ENCODE data around the gene EIF2S1.
"Not testable (repeated sequence)": the region's sequence is repeated elsewhere in the genome, so short reads cannot be mapped to it uniquely, and the experiment has no call there.

Gene EIF2S1

GRCh38 chr14:67359775-67360469 lies at the start of gene EIF2S1, which contains the start of gene ATP6V1D:
EIF2S1 (plus strand) TSS chr14:67360328; CDS start chr14:67364768, 4,440 bp downstream.
ATP6V1D (minus strand) TSS chr14:67359804; CDS start chr14:67359698, 106 bp downstream.
- peak; percentile 100 for DNase-seq (ENCODE audit: low read depth, low spot score)

GRCh38 chr14:67311868-67312267 lies 48.3 kb upstream of the EIF2S1 start:
- DNase-seq (ENCODE audit: low read depth, low spot score): no peak

- no peak for DNase-seq (ENCODE audit: low read depth, low spot score)
Observed at GRCh38 chr14:67313153-67313552, 47.0 kb upstream of the EIF2S1 start.

- DNase-seq (ENCODE audit: low read depth, low spot score): no peak
Observed at GRCh38 chr14:67317822-67318221, 42.3 kb upstream of the EIF2S1 start.

- no peak for DNase-seq (ENCODE audit: low read depth, low spot score)
Observed at GRCh38 chr14:67319142-67319541, 41.0 kb upstream of the EIF2S1 start.

- DNase-seq (ENCODE audit: low read depth, low spot score): not testable (repeated sequence)
Observed at GRCh38 chr14:67329666-67330065, 30.5 kb upstream of the EIF2S1 start.

- DNase-seq (ENCODE audit: low read depth, low spot score): no peak
Observed at GRCh38 chr14:67331368-67332125, 28.6 kb upstream of the EIF2S1 start.

- no peak for DNase-seq (ENCODE audit: low read depth, low spot score)
Observed at GRCh38 chr14:67332468-67332867, 27.7 kb upstream of the EIF2S1 start.

- DNase-seq (ENCODE audit: low read depth, low spot score): no peak
Observed at GRCh38 chr14:67335781-67336180, 24.3 kb upstream of the EIF2S1 start.

GRCh38 chr14:67341231-67341630 lies 18.9 kb upstream of the EIF2S1 start:
- not testable (repeated sequence) for DNase-seq (ENCODE audit: low read depth, low spot score)

- no peak for DNase-seq (ENCODE audit: low read depth, low spot score)
Observed at GRCh38 chr14:67343601-67344230, 16.4 kb upstream of the EIF2S1 start.

GRCh38 chr14:67345583-67345982 lies 14.5 kb upstream of the EIF2S1 start:
- no peak for DNase-seq (ENCODE audit: low read depth, low spot score)

GRCh38 chr14:67352055-67352454 lies 8.1 kb upstream of the EIF2S1 start:
- no peak for DNase-seq (ENCODE audit: low read depth, low spot score)

- no peak for DNase-seq (ENCODE audit: low read depth, low spot score)
Observed at GRCh38 chr14:67357186-67357968, 2.8 kb upstream of the EIF2S1 start.

GRCh38 chr14:67357969-67358354 lies 2.2 kb upstream of the EIF2S1 start:
- DNase-seq (ENCODE audit: low read depth, low spot score): no peak

- no peak for DNase-seq (ENCODE audit: low read depth, low spot score)
Observed at GRCh38 chr14:67358924-67359774, 979 bp upstream of the EIF2S1 start.

- no peak for DNase-seq (ENCODE audit: low read depth, low spot score)
Observed at GRCh38 chr14:67360470-67361206, 510 bp downstream of the EIF2S1 start.

- no peak for DNase-seq (ENCODE audit: low read depth, low spot score)
Observed at GRCh38 chr14:67365476-67365875, 5.3 kb downstream of the EIF2S1 start.

GRCh38 chr14:67370830-67371229 lies 10.7 kb downstream of the EIF2S1 start:
- no peak for DNase-seq (ENCODE audit: low read depth, low spot score)
